Stimulated activated CD4-positive, alpha-beta T cell treated with anti-CD3 and anti-CD28 coated beads, Interleukin-2, amount 100 ng/mL, for 24 hours (primary cell): ENCODE measurements around the gene QKI.
"Not testable (repeated sequence)": the region's sequence is repeated elsewhere in the genome, so short reads cannot be mapped to it uniquely, and the experiment has no call there.

Source experiments
- DNase-seq, 2 donors: peaks; one replicate each; pipeline ENCODE4 v3.0.0-alpha.2; 2020

Gene QKI

GRCh38 chr6:163415620-163416556 is 1.4 kb downstream of the QKI start:
- peak; percentile 42 to 50 for DNase-seq

DNA sequence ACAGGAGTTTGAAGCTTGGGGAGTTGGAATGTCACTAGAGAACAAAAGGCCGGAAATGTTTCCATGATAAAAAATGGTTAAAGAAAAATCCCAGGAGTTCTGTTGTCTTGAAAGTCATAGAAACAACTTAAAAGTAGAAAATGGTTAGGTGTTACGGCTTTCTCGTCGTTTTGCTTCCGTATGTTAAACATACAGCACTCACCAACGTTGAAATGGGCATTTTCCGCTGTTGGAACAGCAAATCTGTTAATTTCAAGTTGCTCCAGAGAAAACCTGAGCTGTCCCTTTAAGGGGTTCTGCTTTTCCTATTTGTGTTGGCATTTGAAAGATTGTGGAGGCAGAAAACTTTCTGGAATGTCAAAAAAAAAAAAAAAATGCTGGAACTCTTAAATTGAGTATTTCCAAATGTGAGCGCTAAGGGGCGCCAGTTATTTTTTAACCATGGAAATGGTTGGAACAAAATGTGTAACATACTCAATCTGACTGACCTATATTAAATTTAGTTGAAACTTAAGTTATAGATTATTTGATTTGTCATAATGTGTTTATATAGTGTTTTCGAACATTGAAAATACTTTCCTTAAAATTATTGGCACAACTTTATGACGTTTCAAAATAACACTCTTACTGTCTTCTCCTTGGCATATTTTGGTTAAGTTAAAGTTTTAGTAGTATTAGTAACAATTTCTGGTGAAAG is 2.2 kb downstream of the QKI start:
- peak; percentile 25 to 49 for DNase-seq

DNA sequence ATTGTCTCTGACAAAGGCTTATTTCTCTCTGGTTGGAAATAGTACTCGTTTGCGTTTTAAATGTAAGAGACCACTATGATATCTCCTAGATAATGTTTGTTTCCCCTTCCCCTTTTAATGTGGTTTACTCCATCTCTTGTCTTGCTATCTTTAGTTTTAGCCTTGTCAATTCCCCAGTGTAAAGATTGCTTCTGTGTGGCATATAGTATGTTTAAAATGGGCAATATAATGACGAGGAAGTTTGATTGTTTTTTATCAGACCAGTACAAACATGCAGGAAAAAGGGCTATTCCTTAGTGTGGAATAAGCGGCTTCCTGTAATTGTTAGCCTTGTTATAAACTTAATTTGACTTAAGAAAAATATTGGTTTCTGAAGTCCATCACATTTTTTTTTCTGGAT is 3.1 kb downstream of the QKI start:
- DNase-seq = no peak

DNA sequence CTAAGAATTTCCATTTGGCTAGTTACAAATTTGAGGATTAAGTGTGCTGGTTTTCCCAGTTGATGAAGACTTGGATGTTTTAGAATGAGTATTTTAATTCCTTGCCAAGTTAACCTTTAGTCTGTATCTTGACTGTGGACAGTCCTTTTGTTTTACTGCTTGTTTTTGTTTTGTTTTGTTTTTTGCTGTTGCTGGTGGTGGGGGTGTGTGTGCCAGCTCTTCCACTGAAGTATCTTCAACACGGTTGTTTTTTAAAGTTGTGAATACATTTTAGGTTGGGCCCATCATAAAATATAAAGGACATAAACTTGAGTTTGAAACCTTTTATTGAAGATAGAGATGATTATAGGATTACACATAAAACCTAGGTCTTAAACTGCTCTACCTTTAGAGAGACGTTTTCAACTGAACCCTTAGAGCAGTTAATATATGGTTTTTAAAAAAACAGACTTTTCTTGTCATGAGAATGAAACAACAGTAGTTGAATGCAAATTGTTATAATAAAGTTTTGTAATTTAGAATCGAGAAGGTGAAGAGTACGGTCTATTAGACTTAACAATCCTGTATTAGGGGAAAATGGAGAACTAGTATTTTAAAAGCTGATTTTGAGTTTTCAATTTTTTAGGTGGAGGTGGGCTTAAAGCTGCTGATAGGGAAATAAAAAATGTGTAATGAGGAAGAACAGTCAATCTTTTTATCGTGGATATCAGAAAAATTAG is 4.0 kb downstream of the QKI start:
- no peak for DNase-seq

DNA sequence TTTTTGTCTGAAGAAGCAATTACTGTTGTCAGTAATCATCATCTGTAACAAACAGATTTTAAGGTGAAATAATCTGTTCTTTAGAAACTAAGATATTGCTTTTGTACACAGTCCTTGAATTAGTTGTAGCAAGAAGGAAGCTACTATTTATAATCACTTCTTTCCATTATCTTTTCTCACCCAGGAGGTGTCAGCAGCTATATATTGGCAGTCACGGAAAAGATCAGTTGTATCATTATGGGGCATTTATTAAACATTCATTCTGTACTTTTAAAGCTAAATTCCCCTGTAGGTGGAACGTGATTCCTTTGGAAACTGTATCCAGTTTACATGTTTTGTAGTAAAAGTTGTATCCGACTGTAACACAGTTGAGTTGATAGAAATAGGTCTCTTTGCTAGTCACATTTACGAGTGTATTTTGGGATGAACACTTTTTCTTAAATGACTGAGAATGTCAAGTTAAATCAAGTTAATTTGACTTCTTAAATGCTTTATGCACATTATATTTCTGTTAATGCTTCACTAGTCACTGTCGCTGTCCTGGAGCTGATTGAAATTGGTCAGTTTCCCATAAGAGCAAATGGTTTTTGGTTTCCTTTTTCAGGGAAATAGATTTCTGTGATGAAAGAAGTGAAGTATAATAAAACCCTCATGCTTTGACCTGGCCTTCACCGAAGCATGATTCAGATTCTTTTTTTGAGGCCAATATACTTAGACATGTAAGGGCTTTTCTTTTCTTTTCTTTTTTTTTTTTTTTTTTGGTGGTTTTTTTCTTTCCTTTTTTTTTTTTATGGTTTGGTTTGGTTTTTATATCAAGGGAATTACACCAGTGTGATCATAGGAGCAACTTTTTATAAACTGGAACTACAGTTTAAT is 5.1 kb downstream of the QKI start:
- no peak for DNase-seq

GRCh38 chr6:163420289-163420614 is 5.7 kb downstream of the QKI start:
- no peak for DNase-seq

DNA sequence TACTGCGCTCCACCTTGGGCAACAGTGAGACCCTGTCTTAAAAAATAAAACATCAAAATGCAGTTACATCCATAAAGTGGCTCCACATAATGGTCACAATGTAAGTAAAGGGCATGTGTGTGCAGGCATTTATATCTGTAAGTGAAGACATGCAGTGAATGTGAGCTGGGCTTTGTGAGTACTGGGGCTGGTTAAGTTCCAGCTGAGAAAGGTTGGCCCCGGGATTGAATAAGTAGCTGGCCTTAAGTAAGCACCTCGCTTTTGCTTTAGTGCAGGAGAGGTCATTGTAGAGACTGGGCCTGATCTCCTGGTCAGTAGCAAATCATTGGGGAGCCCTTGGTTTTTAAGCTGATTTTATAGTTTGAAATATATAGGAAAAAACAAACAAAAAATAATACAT is 8.0 kb downstream of the QKI start:
- DNase-seq = no peak

GRCh38 chr6:163423696-163424095 is 9.2 kb downstream of the QKI start:
- DNase-seq = no peak

DNA sequence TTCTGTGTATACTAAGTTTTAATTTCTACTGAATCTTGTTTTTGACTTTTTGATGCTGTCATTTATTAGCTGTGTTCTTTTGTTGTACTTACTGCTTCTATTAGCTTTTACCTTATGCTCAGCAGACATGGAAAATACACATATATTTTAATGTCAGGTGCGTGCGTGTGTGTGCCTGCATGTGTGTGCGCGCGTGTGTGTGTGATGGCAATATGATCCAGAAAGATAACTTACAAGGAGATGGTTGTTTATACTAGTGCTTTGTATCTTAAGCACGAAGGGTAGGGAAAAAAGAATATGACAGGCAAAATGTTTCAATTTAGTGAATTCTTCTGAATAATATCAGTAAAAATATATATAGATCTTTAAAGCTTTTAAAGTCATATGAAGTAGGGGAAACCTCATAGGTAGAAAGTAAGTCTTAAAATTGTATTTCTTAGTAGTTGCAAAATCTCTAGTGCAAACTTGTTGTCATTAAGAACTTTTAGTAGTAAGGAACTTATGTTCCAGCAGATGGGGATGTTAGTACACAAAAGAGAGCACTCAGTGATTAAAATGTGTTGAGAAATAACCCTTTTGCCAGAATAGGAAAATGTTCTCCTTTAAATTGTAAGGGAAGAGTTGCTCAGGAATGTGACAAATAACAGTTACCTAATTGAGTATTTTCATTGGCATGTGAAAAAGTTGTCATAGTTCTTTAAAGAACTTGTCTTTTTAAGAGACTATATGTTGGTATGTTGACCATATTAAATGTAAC is 13.2 kb downstream of the QKI start:
- no peak for DNase-seq

GRCh38 chr6:163428373-163428772 is 13.9 kb downstream of the QKI start:
- no peak for DNase-seq

DNA sequence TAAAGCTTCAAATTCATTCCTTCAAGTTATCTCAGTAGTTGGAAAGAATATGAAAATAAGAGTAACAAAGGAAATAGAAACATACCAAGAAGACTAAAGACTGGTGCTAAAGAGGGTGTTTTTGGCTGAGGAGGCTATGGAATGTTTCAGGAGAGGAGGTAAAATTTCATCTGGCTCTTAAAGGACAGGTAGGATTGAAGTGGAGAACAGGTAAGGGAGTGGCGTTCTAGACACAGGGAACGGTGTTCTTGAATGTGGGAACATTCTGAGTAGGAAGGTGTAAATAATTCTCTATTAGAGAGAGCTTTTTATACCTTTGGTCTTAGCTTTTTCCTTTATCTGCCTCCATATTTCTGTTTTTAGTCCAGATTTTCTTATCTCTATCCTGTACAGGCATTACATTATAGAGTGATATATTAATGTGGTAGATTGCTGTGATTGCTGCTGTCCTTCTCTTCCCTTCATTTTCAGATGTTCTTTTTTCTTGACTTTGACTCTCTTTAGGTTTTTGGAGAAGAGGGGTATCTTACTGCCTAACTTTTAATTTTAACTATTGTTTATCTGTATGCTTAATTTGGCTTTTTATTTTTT is 15.4 kb downstream of the QKI start:
- no peak for DNase-seq

DNA sequence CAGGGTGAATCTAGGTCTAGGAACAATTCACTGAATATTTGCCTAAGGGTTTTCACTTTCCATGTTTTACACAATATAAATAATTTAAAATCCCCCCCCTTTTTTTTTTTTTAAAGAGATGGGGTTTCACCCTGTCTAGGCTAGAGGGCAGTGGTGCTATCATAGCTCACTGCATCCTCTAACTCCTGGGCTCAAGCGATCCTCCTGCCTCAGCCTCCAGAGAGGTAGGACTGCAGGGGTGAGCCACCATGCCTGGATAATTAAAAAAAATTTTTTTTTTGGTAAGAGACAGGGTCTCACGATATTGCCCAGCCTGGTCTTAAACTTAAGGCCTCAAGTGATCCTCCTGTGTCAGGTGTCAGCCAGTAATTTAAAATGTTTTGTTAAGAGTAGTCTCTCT is 17.8 kb downstream of the QKI start:
- no peak for DNase-seq

GRCh38 chr6:163433486-163433885 is 19.0 kb downstream of the QKI start:
- not testable (repeated sequence) for DNase-seq

DNA sequence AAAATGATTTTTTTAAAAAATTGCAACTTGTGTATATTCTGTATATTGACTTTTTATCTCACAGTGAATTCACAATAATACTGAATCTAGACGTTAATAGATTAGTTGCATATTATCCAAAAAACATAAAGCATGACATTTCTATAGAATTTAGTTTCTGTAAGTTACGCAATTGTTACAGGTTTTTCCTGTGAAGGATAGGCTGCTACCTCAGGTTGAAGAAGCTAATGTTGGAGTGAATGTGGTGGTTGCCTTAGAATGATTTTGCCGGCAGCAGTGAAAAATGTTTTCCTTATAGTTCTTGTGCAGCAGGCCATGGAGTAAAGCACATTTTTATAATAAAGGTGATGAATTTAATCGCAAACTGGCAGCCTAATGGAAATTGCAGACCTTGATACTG is 20.5 kb downstream of the QKI start:
- DNase-seq = no peak

GRCh38 chr6:163436843-163437242 is 22.3 kb downstream of the QKI start:
- no peak for DNase-seq

DNA sequence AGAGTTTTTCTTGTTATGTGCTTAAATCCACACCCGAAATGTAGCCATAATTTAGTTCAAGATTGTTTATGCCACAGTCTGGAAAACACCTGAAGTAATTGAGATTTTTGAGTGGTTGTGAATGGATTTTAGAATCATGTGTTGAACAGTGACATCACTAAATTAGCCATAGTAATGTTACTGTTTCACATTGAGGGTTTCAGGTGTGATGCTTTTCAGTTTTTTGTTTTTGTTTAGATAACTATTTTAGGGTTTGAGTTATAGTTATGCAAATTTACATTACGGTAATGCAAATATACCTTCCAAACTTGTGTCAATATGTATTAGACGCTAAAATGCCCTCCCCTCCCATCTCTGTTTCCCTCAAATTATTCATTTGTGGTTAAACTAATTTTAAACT is 22.9 kb downstream of the QKI start:
- no peak for DNase-seq

- DNase-seq = no peak
Observed at GRCh38 chr6:163438298-163438939, 23.9 kb downstream of the QKI start.

DNA sequence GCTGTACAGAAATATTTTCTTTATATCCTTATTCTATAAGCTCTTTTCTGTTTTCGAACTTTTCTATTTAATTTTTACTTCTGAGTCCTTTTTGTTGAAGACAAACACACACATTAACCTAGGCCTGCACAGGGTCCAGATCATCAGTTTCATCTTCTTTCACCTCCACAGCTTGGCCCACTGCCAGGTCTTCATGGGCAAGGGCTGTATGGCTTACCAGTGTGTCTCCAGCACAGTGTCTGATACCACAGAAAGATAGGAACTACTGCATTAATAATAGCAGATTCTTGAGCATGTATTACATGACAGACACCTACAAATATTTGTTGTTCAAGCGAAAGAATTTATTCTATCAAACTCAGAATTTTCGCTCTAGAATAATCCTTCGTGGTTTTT is 24.4 kb downstream of the QKI start:
- peak; percentile 28 to 33 for DNase-seq

GRCh38 chr6:163439390-163439789 is 24.9 kb downstream of the QKI start:
- not testable (repeated sequence) for DNase-seq

GRCh38 chr6:163439997-163440396 is 25.5 kb downstream of the QKI start:
- DNase-seq = no peak

- no peak for DNase-seq
Observed at GRCh38 chr6:163442336-163442735, 27.8 kb downstream of the QKI start.
